ENCODE measurements around the gene NKAIN2. TPM values are rescaled to one million over a fixed set of nuclear protein-coding genes. Genes with fewer than 3 reads are reported as not detected.
"Not testable (repeated sequence)": the region's sequence is repeated elsewhere in the genome, so short reads cannot be mapped to it uniquely, and the experiment has no call there.

NKAIN2 gene
- total RNA-seq, 1 experiment from 2014 or later, result 2.2 TPM

DNA sequence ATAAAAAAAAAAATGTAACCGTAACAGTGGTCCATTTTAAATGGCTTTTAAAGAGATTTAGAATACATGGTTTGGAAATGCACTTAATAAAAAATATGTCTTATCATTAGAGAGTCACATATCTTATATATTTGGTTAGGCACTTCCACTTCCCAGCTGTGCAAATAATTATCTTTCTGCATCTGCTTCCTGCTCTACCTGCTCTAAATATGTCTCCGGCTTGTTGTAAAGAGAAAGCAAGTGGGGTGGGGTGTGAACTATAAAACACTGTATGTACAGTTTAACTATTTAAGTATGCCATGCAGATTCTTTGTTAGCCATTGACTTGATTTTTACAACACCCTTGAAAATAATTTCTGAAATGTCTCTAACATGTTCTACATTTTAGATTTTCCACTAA, 106.3 kb downstream of the NKAIN2 start:
- Histone ChIP-seq H3K27me3 (replicated peaks; ENCODE audit: insufficient read depth, low read depth, low read length, poor library complexity) (no peaks in the 10 kb centered on the region), H3K4me3 (ENCODE audit: low read depth, low read length, poor library complexity, severe bottlenecking) (no peak overlapping the region), H3K36me3 (ENCODE audit: insufficient read depth, low read length, poor library complexity, severe bottlenecking) (no peaks in the 10 kb centered on the region), H3K4me1 (ENCODE audit: insufficient read depth, low read length, poor library complexity, severe bottlenecking) (no peaks in the 10 kb centered on the region), H3K27ac (ENCODE audit: low read depth, low read length, poor library complexity, severe bottlenecking) (no peak overlapping the region), H3K9me3 (ENCODE audit: low read depth, low read length, poor library complexity, severe bottlenecking) (no peaks in the 10 kb centered on the region)
- BruUV-seq (replicated peaks), result no TSS peak
- no peak for DNase-seq (ENCODE audit: low spot score)
- POLR2A ChIA-PET (ENCODE audit: low non-redundant PET), result no interaction called here
- CTCF ChIA-PET, result no interaction called here
- intact Hi-C loops (cut with micrococcal nuclease; ENCODE audit: unreplicated experiment), result no loop called here
- TF ChIP-seq, protein P1, sequence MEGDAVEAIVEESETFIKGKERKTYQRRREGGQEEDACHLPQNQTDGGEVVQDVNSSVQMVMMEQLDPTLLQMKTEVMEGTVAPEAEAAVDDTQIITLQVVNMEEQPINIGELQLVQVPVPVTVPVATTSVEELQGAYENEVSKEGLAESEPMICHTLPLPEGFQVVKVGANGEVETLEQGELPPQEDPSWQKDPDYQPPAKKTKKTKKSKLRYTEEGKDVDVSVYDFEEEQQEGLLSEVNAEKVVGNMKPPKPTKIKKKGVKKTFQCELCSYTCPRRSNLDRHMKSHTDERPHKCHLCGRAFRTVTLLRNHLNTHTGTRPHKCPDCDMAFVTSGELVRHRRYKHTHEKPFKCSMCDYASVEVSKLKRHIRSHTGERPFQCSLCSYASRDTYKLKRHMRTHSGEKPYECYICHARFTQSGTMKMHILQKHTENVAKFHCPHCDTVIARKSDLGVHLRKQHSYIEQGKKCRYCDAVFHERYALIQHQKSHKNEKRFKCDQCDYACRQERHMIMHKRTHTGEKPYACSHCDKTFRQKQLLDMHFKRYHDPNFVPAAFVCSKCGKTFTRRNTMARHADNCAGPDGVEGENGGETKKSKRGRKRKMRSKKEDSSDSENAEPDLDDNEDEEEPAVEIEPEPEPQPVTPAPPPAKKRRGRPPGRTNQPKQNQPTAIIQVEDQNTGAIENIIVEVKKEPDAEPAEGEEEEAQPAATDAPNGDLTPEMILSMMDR (conservative IDR thresholded peaks at IDR 0.05; ENCODE audit: low read depth, low read length), result no peak
- no peak for TF ChIP-seq EZH2 (IDR thresholded peaks at IDR 0.05; ENCODE audit: borderline replicate concordance, low read depth, low read length, poor library complexity, severe bottlenecking)

DNA sequence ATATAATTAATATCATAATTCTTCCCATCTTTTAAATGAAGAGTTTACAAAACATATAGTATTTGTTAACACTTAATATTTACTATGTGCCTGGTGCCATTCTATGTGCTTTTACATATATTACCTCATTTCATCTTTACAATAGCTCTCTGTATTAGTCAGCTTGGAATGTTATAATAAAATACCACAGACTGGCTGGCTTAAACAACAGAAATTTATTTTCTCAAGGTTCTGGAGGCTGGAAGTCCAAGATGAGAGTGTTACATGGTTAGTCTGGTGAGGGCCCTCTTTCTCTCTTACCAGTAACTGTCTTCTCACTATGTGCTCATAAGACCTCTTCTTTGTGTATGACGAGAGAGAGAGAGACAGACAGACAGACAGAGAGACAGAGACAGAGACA, 110.2 kb downstream of the NKAIN2 start:
- no peaks in the 10 kb centered on the region for H3K27me3 ChIP-seq (replicated peaks; ENCODE audit: insufficient read depth, low read depth, low read length, poor library complexity)
- intact Hi-C loops (cut with micrococcal nuclease; ENCODE audit: unreplicated experiment), result no loop called here
- no peaks in the 10 kb centered on the region for H3K9me3 ChIP-seq (ENCODE audit: low read depth, low read length, poor library complexity, severe bottlenecking)
- ChIA-PET POLR2A (ENCODE audit: low non-redundant PET) (no interaction called here), CTCF (no interaction called here)
- no peak for TF ChIP-seq EZH2 (IDR thresholded peaks at IDR 0.05; ENCODE audit: borderline replicate concordance, low read depth, low read length, poor library complexity, severe bottlenecking)
- TF ChIP-seq, protein P1 (conservative IDR thresholded peaks at IDR 0.05; ENCODE audit: low read depth, low read length), result no peak
- no peak overlapping the region for H3K27ac ChIP-seq (ENCODE audit: low read depth, low read length, poor library complexity, severe bottlenecking)
- H3K4me3 ChIP-seq (ENCODE audit: low read depth, low read length, poor library complexity, severe bottlenecking), result no peak overlapping the region
- no peaks in the 10 kb centered on the region for H3K4me1 ChIP-seq (ENCODE audit: insufficient read depth, low read length, poor library complexity, severe bottlenecking)
- H3K36me3 ChIP-seq (ENCODE audit: insufficient read depth, low read length, poor library complexity, severe bottlenecking), result no peaks in the 10 kb centered on the region
- no TSS peak for BruUV-seq (replicated peaks)
- no peak for DNase-seq (ENCODE audit: low spot score)

DNA sequence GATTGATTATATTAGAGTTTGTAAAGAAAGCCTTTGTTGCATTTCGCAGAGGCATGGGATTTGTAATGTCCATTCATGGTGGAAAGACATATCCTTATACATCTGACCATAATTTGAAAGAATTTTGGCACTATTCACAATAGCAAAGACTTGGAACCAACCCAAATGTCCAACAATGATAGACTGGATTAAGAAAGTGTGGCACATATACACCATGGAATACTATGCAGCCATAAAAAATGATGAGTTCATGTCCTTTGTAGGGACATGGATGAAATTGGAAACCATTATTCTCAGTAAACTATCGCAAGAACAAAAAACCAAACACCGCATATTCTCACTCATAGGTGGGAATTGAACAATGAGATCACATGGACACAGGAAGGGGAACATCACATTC, 119.7 kb downstream of the NKAIN2 start:
- H3K27ac ChIP-seq (ENCODE audit: low read depth, low read length, poor library complexity, severe bottlenecking); H3K36me3 ChIP-seq (ENCODE audit: insufficient read depth, low read length, poor library complexity, severe bottlenecking); H3K4me1 ChIP-seq (ENCODE audit: insufficient read depth, low read length, poor library complexity, severe bottlenecking); DNase-seq (ENCODE audit: low spot score); POLR2A ChIA-PET (ENCODE audit: low non-redundant PET); CTCF ChIA-PET; BruUV-seq (replicated peaks); H3K9me3 ChIP-seq (ENCODE audit: low read depth, low read length, poor library complexity, severe bottlenecking); H3K4me3 ChIP-seq (ENCODE audit: low read depth, low read length, poor library complexity, severe bottlenecking); intact Hi-C loops (cut with micrococcal nuclease; ENCODE audit: unreplicated experiment); H3K27me3 ChIP-seq (replicated peaks; ENCODE audit: insufficient read depth, low read depth, low read length, poor library complexity): not testable (repeated sequence)

DNA sequence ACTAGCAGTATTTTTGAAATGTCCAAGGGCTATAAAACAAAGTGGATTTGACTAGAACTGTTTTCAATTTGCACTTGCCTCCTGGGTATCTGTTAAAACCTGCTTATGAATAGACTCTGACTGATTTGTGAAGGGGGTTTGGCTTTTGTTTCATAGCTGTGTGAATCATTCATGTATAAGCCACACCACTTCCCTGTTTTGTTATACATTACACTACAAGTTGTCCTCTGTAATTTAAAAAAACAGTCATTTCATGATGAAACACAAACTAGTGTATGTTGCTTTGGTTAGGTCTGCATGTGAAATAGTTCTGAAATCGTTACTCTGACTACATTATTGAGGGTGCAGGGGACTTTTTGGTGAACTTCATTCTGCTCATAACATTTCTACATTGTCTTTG, 121.7 kb downstream of the NKAIN2 start:
- intact Hi-C loops (cut with micrococcal nuclease; ENCODE audit: unreplicated experiment), result no loop called here
- ChIA-PET POLR2A (ENCODE audit: low non-redundant PET) (interaction anchor here (0.6 kb wide), 1 partner anchor 132 kb away, joined by 4 read pairs; no protein-coding TSS in a partner anchor), CTCF (no interaction called here)
- DNase-seq (ENCODE audit: low spot score), result peak; percentile 6
- H3K9me3 ChIP-seq (ENCODE audit: low read depth, low read length, poor library complexity, severe bottlenecking), result no peaks in the 10 kb centered on the region
- no peak overlapping the region for H3K27ac ChIP-seq (ENCODE audit: low read depth, low read length, poor library complexity, severe bottlenecking)
- no peaks in the 10 kb centered on the region for H3K36me3 ChIP-seq (ENCODE audit: insufficient read depth, low read length, poor library complexity, severe bottlenecking)
- no peak overlapping the region for H3K4me3 ChIP-seq (ENCODE audit: low read depth, low read length, poor library complexity, severe bottlenecking)
- H3K27me3 ChIP-seq (replicated peaks; ENCODE audit: insufficient read depth, low read depth, low read length, poor library complexity), result no peaks in the 10 kb centered on the region
- no peaks in the 10 kb centered on the region for H3K4me1 ChIP-seq (ENCODE audit: insufficient read depth, low read length, poor library complexity, severe bottlenecking)
- no peak for TF ChIP-seq EZH2 (IDR thresholded peaks at IDR 0.05; ENCODE audit: borderline replicate concordance, low read depth, low read length, poor library complexity, severe bottlenecking)
- TF ChIP-seq, protein P1 (conservative IDR thresholded peaks at IDR 0.05; ENCODE audit: low read depth, low read length), result no peak
- BruUV-seq (replicated peaks), result no TSS peak
